Stomach (tissue), 9 donors: ENCODE data around the gene ANGEL1. TPM values are rescaled to one million over a fixed set of nuclear protein-coding genes. Genes with fewer than 3 reads are reported as not detected.

Experiments
- DNase-seq, 2 donors: peaks; one replicate each; pipeline versions ENCODE4 v3.0.0 to v3.0.0-alpha.2; 2013 to 2019
- H3K27ac ChIP-seq, 5 donors: fragments of 200-600 bp in 4 of 5; sonication (generic) in 4 of 5; one replicate each; pipeline ENCODE4 v1.5.1; 2013 to 2019; ENCODE audit warnings: mild to moderate bottlenecking in 1 of 5, moderate library complexity in 1 of 5
- H3K27me3 ChIP-seq, 3 donors: fragments of 200-600 bp; sonication (generic); one replicate each; pipeline ENCODE4 v1.5.1; 2017 to 2019; ENCODE audit warnings: mixed run types in 1 of 3
- H3K36me3 ChIP-seq, 4 donors: fragments of 200-600 bp; sonication (generic); 1 replicate in 3 of 4; 2 replicates in 1 of 4; pipeline ENCODE4 v1.5.1; 2016 to 2019
- H3K4me1 ChIP-seq, 4 donors: fragments of 200-600 bp; sonication (generic); one replicate each; pipeline ENCODE4 v1.5.1; 2016 to 2019
- H3K4me3 ChIP-seq, 4 donors: fragments of 200-600 bp; sonication (generic) in 3 of 4; one replicate each; pipeline ENCODE4 v1.5.1; 2016 to 2019; ENCODE audit warnings: mild to moderate bottlenecking in 1 of 4
- H3K9me3 ChIP-seq, 4 donors: fragments of 200-600 bp; sonication (generic); one replicate each; pipeline ENCODE4 v1.5.1; 2016 to 2019
- CTCF ChIP-seq, 7 experiments: fragments of 450-650 bp in 4 of 7; fragments of 200-600 bp in 3 of 7; sonication (generic) in 3 of 7; IDR thresholded peaks; one replicate each; pipeline ENCODE4 v1.5.1; 2016 to 2019; ENCODE audit warnings: antibody characterized with exemption in 7 of 7, control low read depth in 2 of 7, mild to moderate bottlenecking in 1 of 7
- EP300 ChIP-seq: sonication (generic); formaldehyde crosslinking; IDR thresholded peaks from one replicate; pipeline ENCODE4 v1.6.1; 2017; ENCODE audit warnings: antibody characterized with exemption
- POLR2A ChIP-seq, 4 donors: fragments of 450-650 bp; IDR thresholded peaks; one replicate each; pipeline ENCODE4 v1.6.1; 2016; ENCODE audit warnings: antibody characterized with exemption in 4 of 4, control low read depth in 2 of 4, mild to moderate bottlenecking in 1 of 4, moderate library complexity in 1 of 4
- POLR2AphosphoS5 ChIP-seq, 3 donors: sonication (generic); formaldehyde crosslinking; IDR thresholded peaks; one replicate each; pipeline ENCODE4 v1.6.1; 2016; ENCODE audit warnings: antibody characterized with exemption in 3 of 3
- WGBS, 5 donors: extraction: QIAGEN DNeasy Blood & Tissue Kit in 3 of 5; methylation state at CpG; one replicate each; pipeline versions ENCODE4 v1.1.5 to v1.1.7; 2013 to 2018; 5-methylcytosine and 5-hydroxymethylcytosine counted together
- intact Hi-C: fragments of 100-400 bp; cut with DNase I; formaldehyde crosslinking; loops from one replicate; pipeline ENCODE4 v1.15.1; 2023; ENCODE audit warnings: low total_unique reads
- polyA plus RNA-seq, 3 donors: library from polyadenylated mRNA; stranded (reverse); fragments of 200-250 nt; gene quantifications; one replicate each; pipeline ENCODE4 v1.2.3, GENCODE V29; 2013
- total RNA-seq, 5 donors: library from RNA; depleted of rRNA; stranded (reverse); fragments of >200 nt; gene quantifications; one replicate each; pipeline versions ENCODE4 v1.1.0 to v1.2.3, GENCODE V29; 2014 to 2016
- donor health status: healthy with polysubstance abuse.
- donor health status: Bipolar disorder and iron deficiency.
- donor health status: healthy.

The ANGEL1 gene
- total and polyA plus RNA-seq, 8 donors, result 2.3 to 32.6 (median 12.7) TPM

GRCh38 chr14:76761136-76761959 lies 51.3 kb downstream of the ANGEL1 start, which contains the start of gene VASH1:
TSS of gene VASH1 (plus strand) at chr14:76761468. CDS start at chr14:76762822, 1,354 bp downstream.
- no peaks in the 10 kb centered on the region for H3K9me3 ChIP-seq
- WGBS, 5 donors, result 1 to 2% (median 1%) methylated on average over 27 to 96 of the region's 96 CpGs
- intact Hi-C loops, result no loop called here
- H3K27ac ChIP-seq, result peak within 1 kb of the TSS; percentile 54 to 88 (median 71)
- H3K36me3 ChIP-seq, result no peaks in the 10 kb centered on the region
- peaks cover 14 to 44% (median 24%) of the 10 kb centered on the region in 4 donors for H3K4me1 ChIP-seq
- peaks cover 0 to 31% (median 23%) of the 10 kb centered on the region in 3 donors for H3K27me3 ChIP-seq
- peak; percentile 58 to 85 for DNase-seq
- TF ChIP-seq EP300, result no peak
- TF ChIP-seq CTCF (IDR thresholded peaks at IDR 0.05), result no peak
- peak in 1 of 3 donors; percentile 35 for TF ChIP-seq POLR2AphosphoS5 (IDR thresholded peaks at IDR 0.05)
- peak within 1 kb of the TSS; percentile 67 to 93 (median 80) for H3K4me3 ChIP-seq

- H3K27ac ChIP-seq, result peak overlapping the region in 3 of 5 donors; percentile 71 to 88 (median 76)
- peaks cover 0 to 31% (median 23%) of the 10 kb centered on the region in 3 donors for H3K27me3 ChIP-seq
- TF ChIP-seq CTCF (IDR thresholded peaks at IDR 0.05), result no peak
- TF ChIP-seq POLR2AphosphoS5 (IDR thresholded peaks at IDR 0.05), result no peak
- TF ChIP-seq EP300, result no peak
- TF ChIP-seq POLR2A (IDR thresholded peaks at IDR 0.05), result no peak
- 46 to 57% (median 51%) methylated on average over 19 to 26 of the region's 26 CpGs for WGBS, 5 donors
- H3K36me3 ChIP-seq, result no peaks in the 10 kb centered on the region
- intact Hi-C loops, result no loop called here
- H3K4me1 ChIP-seq, result peaks cover 14 to 44% (median 24%) of the 10 kb centered on the region in 4 donors
- H3K4me3 ChIP-seq, result peak overlapping the region; percentile 67 to 93 (median 80)
- peak in 1 of 2 donors; percentile 9 for DNase-seq
- H3K9me3 ChIP-seq, result no peaks in the 10 kb centered on the region
Observed at GRCh38 chr14:76760331-76761135, 52.1 kb downstream of the ANGEL1 start.

GRCh38 chr14:76759589-76759988 lies 53.1 kb downstream of the ANGEL1 start:
- H3K4me3 ChIP-seq, result no peak overlapping the region
- no peaks in the 10 kb centered on the region for H3K36me3 ChIP-seq
- H3K27ac ChIP-seq, result no peak overlapping the region
- intact Hi-C loops, result no loop called here
- peak in 1 of 2 donors; percentile 10 for DNase-seq
- peaks cover 14 to 36% (median 24%) of the 10 kb centered on the region in 4 donors for H3K4me1 ChIP-seq
- H3K27me3 ChIP-seq, result peaks cover 0 to 31% (median 23%) of the 10 kb centered on the region in 3 donors
- H3K9me3 ChIP-seq, result no peaks in the 10 kb centered on the region
- 71 to 81% (median 77%) methylated on average over 4 of the region's 4 CpGs for WGBS, 5 donors
- no peak for TF ChIP-seq CTCF (IDR thresholded peaks at IDR 0.05)
- TF ChIP-seq POLR2AphosphoS5 (IDR thresholded peaks at IDR 0.05), result no peak
- TF ChIP-seq POLR2A (IDR thresholded peaks at IDR 0.05), result no peak
- no peak for TF ChIP-seq EP300

GRCh38 chr14:76756371-76756750 lies 56.3 kb downstream of the ANGEL1 start:
- Histone ChIP-seq H3K27ac (no peak overlapping the region), H3K27me3 (peaks cover 0 to 12% (median 11%) of the 10 kb centered on the region in 3 donors), H3K4me1 (peaks cover 7 to 12% (median 7%) of the 10 kb centered on the region in 4 donors), H3K9me3 (no peaks in the 10 kb centered on the region), H3K36me3 (no peaks in the 10 kb centered on the region), H3K4me3 (no peak overlapping the region)
- DNase-seq, result peak in 1 of 2 donors; percentile 0
- no peak for TF ChIP-seq CTCF (IDR thresholded peaks at IDR 0.05)
- no peak for TF ChIP-seq POLR2A (IDR thresholded peaks at IDR 0.05)
- no peak for TF ChIP-seq EP300
- TF ChIP-seq POLR2AphosphoS5 (IDR thresholded peaks at IDR 0.05), result no peak
- WGBS, 5 donors, result 79 to 88% (median 82%) methylated on average over 6 of the region's 6 CpGs
- intact Hi-C loops, result no loop called here
